Activated CD4-positive, alpha-beta T cell treated with anti-CD3 and anti-CD28 coated beads, Interleukin-2, amount 10 ng/mL, durations not matched to agents 7 days and 5 days (primary cell): Measurements from ENCODE around the gene DENND1A. TPM values are rescaled to one million over a fixed set of nuclear protein-coding genes. Genes with fewer than 3 reads are reported as not detected.

Experiments
- CTCF ChIA-PET: fragments of 350-600 bp; sonication (Branson Sonifier 250); formaldehyde crosslinking; loops from one replicate; lab custom pipeline; 2021; ENCODE audit warnings: antibody characterized with exemption; lab: Charles Lee
- POLR2A ChIA-PET: fragments of 350-600 bp; sonication (Branson Sonifier 250); formaldehyde crosslinking; loops from one replicate; lab custom pipeline; 2021; ENCODE audit warnings: antibody characterized with exemption; lab: Charles Lee
- DNase-seq: peaks from one replicate; pipeline ENCODE4 v3.0.0-alpha.2; 2020
- H3K27ac Mint-ChIP-seq: one replicate; pipeline ENCODE4 v1.8.0; 2021; ENCODE audit warnings: mild to moderate bottlenecking, moderate library complexity, mixed read lengths
- H3K27me3 Mint-ChIP-seq: one replicate; pipeline ENCODE4 v1.8.0; 2021; ENCODE audit warnings: mixed read lengths
- H3K36me3 Mint-ChIP-seq: one replicate; pipeline ENCODE4 v1.8.0; 2021; ENCODE audit warnings: low read depth, mixed read lengths
- H3K4me1 Mint-ChIP-seq: one replicate; pipeline ENCODE4 v1.8.0; 2021; ENCODE audit warnings: mixed read lengths
- H3K4me3 Mint-ChIP-seq: one replicate; pipeline ENCODE4 v1.8.0; 2021; ENCODE audit warnings: mild to moderate bottlenecking, moderate library complexity, mixed read lengths
- H3K9me3 Mint-ChIP-seq: one replicate; pipeline ENCODE4 v1.8.0; 2021; ENCODE audit warnings: mixed read lengths
- total RNA-seq, 2 experiments: library from RNA; stranded (reverse); gene quantifications; one replicate each; pipeline ENCODE4 v1.2.3, GENCODE V29; 2021

The DENND1A gene
- total RNA-seq, 2 experiments from 2014 or later: 15.5 to 21.2 TPM

DNA sequence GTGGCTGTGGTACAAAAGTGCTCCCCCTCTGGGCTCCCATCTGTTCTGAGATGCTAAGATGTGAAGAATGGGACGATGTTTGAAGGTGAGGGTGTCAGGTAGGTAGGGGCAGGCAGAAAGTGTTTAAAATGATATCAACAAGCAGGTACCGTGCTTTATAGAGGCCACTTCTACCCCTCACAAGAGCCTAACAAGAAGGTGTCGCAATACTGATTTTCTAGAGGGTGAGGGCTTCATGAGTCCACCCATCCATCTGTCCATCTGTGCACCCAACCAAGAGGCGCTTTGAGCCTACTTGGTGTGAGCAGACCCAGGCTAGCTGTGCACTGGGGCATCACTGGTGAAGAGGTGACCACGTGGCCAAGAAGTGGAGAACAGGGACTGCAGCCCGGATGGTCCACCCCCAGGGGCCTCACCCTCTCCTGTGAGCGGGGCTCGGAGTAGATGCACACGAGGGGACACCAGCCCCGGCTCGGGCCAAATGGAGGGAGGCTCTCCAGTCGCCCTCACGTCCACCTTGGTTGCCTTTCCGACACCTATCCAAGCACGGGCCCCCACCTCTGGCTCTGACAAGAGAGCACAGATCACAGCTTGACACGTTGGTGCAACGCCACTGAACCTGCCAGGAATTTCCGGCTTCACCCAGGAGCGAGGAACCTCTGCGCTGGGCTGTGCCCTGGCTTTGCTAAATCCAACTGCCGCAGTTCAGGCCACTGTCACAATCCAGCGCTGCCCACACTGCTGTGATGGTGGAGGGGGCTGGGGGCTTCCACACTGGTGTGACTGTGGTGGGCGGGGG lies 539.4 kb downstream of the DENND1A start:
- Mint-ChIP-seq H3K4me1 (no peaks in the 10 kb centered on the region), H3K27me3 (no peaks in the 10 kb centered on the region), H3K4me3 (no peak overlapping the region), H3K9me3 (no peaks in the 10 kb centered on the region), H3K27ac (no peak overlapping the region), H3K36me3 (no peaks in the 10 kb centered on the region)
- POLR2A ChIA-PET: no interaction called here
- CTCF ChIA-PET: no interaction called here
- no peak for DNase-seq

DNA sequence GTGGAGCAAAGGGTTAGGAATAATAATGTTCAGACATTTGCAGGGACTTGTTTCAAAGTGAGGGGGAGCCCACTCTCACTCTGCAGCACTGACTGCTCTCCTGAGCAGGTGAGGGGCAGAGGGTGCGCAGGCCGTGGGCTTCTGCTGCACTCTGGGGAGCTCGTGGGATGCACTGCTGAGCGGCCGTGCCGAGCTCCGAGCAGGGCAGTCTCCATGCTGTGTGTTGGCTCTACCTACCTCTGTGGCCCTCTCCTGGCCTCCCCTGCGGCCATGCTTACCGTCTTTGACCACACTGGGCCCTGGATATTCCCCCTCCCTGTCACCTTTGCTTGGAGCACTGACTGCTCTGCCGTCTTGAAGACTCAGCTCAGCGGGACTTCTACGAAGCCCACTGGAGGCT lies 540.2 kb downstream of the DENND1A start:
- Mint-ChIP-seq H3K27ac (no peak overlapping the region), H3K27me3 (no peaks in the 10 kb centered on the region)
- POLR2A ChIA-PET: no interaction called here

DNA sequence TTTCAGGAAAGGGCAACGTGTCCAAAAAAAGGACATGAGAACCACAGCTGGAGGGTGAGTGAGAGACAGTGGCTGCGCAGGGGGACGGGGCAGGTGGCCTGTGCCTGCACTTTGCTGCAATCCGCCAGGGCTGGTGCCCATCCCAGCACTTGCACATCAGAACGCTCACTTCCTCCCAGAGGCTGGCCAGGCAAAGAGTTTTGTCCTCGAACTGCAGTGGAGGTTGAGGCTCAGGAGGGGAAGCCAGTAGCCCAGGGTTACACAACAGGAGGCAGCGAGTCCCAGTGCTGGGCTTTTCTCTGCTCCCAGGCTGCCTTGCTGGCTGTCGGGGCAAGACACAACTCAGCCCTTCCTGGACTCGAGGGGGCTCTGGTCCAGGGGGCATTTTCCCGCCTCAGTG lies 540.9 kb downstream of the DENND1A start:
- peaks cover 2% of the 10 kb centered on the region for H3K4me1 Mint-ChIP-seq
- H3K27me3 Mint-ChIP-seq: no peaks in the 10 kb centered on the region
- no peak overlapping the region for H3K27ac Mint-ChIP-seq
- CTCF ChIA-PET: no interaction called here
- H3K4me3 Mint-ChIP-seq: no peak overlapping the region
- H3K36me3 Mint-ChIP-seq: no peaks in the 10 kb centered on the region
- no peaks in the 10 kb centered on the region for H3K9me3 Mint-ChIP-seq
- POLR2A ChIA-PET: no interaction called here
- no peak for DNase-seq

More for the DNA sequence above, 540.2 kb downstream of the DENND1A start:
- Mint-ChIP-seq H3K4me3 (no peak overlapping the region), H3K36me3 (no peaks in the 10 kb centered on the region), H3K4me1 (peaks cover 2% of the 10 kb centered on the region), H3K9me3 (no peaks in the 10 kb centered on the region)
- no peak for DNase-seq
- CTCF ChIA-PET: no interaction called here

DNA sequence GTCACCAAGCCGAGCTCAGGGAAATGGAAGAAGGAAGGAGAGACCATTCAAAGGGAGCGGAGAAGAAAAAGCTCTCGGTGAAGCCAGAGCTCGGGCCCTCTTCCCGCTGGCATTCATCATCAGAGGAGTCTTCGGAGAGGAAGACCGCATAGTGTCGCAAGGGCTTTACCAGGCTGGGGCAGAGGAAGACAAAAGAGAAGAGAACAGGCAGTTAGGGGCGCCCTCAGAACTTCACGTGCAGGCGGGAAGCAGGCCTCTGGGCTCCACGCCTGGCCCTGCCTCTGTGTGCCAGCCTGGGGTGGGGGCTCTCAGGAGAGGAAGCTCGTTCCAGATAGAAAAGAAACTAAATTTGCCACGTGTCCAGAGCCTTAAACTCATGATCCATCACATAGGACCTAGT lies 542.2 kb downstream of the DENND1A start:
- ChIA-PET CTCF (interaction anchor here (0.6 kb wide), 1 partner anchor 614 kb away, joined by 3 read pairs; no protein-coding TSS in a partner anchor), POLR2A (no interaction called here)
- Mint-ChIP-seq H3K4me1 (peaks cover 2% of the 10 kb centered on the region), H3K9me3 (no peaks in the 10 kb centered on the region), H3K36me3 (no peaks in the 10 kb centered on the region), H3K27ac (no peak overlapping the region), H3K4me3 (no peak overlapping the region), H3K27me3 (no peaks in the 10 kb centered on the region)
- DNase-seq: no peak

DNA sequence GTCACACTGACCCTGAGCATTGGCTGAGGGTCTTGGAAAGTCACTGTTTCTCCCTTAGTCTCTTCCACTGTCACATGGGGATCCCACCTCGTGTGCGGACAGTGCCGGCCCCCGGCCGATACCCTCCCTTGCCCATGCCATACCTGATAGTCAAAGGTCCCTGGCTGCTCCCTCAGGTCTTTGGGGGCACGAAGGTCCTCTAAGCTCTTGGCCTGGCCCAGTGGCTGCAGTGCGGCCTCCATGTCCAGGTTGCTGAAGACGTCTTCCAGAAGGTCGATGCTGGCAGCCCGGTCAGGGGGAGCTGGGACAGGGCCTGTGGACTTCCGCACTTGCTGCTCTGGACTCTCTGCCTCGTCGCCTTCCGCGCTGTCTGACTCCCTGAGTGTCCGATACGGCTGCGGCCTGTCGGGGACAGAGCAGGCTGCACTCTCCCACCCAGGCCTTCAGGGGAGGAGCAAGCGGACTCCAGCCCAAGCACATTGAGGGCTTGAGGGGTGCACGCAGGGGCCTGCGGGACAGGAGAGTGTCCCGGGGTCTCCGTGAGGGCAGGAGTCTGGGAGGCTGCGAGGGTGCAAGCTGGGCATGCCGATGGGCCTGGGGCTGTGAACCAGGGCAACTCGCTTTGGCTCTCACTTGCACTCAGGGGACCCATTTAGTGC lies 546.3 kb downstream of the DENND1A start:
- H3K36me3 Mint-ChIP-seq: no peaks in the 10 kb centered on the region
- H3K4me3 Mint-ChIP-seq: no peak overlapping the region
- DNase-seq: no peak
- H3K4me1 Mint-ChIP-seq: peaks cover 2% of the 10 kb centered on the region
- no peak overlapping the region for H3K27ac Mint-ChIP-seq
- CTCF ChIA-PET: no interaction called here
- H3K9me3 Mint-ChIP-seq: no peaks in the 10 kb centered on the region
- POLR2A ChIA-PET: no interaction called here
- H3K27me3 Mint-ChIP-seq: no peaks in the 10 kb centered on the region

DNA sequence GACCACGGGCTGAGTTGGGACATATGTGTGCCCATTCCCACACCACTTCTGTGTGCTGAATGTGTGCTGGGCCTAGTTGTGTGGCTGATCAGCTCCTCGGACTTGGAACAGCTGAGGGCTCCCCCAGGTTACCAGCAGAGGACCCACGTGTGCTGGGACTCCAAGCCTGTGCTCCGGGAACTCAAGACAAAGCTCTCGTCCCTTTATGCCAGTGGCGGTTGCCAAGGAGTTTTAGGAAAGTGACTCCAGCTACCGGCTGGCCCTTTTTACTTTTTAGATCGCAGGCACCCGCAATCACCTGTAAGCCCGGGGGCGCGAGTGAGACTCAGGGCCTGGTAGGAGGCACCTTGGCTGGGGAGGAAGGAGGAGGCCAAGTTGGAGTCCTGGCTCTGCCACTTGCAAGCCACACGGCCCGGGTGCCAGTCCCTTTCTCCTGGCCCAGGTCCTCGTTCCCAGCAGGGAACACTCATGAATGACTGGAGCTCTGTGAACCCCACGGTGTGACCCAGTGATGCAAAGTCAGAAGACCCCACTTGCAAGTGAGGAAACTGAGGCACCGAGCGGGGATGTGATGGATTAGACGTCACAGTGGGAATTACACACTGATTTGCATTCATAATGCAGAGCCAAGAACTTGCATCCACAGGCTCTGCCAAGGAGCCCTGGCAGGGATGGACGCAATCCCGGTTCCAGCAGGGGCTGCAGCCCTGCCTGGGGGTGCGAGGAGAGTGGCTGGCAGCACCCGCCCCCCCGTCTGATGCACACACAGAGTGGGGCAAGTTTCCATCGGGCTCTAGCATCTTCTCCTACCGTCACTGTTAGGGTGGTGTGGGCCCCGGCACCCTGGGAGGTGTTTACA lies 547.0 kb downstream of the DENND1A start:
- H3K9me3 Mint-ChIP-seq: no peaks in the 10 kb centered on the region

DNA sequence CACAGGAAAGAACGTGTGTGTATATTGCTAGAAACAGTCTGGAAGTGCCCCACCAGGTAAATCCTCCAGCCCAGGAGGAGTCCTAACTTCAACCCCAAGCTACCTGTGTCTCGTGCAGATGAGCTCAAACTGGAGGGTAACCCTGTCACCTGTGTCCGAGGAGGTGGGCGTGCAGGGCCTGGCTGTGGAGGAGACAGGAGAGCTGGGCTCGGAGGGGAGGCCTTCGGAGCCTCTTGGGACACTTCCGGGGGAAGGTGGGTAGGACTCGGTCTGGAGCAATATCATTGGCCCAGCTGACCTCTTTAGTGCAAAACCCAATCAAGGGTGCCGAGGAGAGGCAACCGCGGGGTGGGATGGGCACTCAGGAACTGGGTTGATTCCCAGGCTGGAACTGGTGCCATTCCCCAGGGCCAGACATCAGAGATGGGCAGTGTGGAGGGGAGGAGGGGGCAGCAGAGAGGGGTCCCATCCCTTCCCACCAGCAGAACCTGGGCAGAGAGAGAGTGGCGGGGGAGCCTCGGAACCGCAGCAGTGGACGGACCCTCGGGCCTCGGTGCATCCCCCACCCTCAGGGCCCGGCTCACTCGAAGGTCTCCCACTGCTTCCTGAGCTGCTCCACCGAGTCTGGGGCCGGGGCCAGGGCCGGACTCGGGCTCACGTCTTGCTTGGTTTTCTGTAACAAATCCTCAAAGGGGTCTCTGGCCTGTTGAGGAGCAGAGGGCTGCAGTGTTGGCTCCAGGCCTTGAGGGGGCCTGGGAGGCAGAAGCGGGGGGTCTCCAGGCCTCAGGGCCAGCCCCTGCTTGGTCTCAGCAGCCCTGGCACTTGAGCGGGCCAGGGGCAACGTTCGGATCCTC lies 548.8 kb downstream of the DENND1A start:
- ChIA-PET CTCF (no interaction called here), POLR2A (no interaction called here)
- Mint-ChIP-seq H3K4me1 (peaks cover 2% of the 10 kb centered on the region), H3K36me3 (no peaks in the 10 kb centered on the region), H3K27ac (no peak overlapping the region), H3K27me3 (peaks cover 3% of the 10 kb centered on the region), H3K4me3 (no peak overlapping the region), H3K9me3 (no peaks in the 10 kb centered on the region)
- DNase-seq: no peak

More for the DNA sequence above, 547.0 kb downstream of the DENND1A start:
- H3K27me3 Mint-ChIP-seq: no peaks in the 10 kb centered on the region
- H3K4me3 Mint-ChIP-seq: no peak overlapping the region
- ChIA-PET CTCF (interaction anchor here (1.2 kb wide), 1 partner anchor 90 kb away, joined by 3 read pairs; no protein-coding TSS in a partner anchor), POLR2A (no interaction called here)
- H3K27ac Mint-ChIP-seq: no peak overlapping the region
- no peak for DNase-seq
- no peaks in the 10 kb centered on the region for H3K36me3 Mint-ChIP-seq
- H3K4me1 Mint-ChIP-seq: peaks cover 2% of the 10 kb centered on the region

DNA sequence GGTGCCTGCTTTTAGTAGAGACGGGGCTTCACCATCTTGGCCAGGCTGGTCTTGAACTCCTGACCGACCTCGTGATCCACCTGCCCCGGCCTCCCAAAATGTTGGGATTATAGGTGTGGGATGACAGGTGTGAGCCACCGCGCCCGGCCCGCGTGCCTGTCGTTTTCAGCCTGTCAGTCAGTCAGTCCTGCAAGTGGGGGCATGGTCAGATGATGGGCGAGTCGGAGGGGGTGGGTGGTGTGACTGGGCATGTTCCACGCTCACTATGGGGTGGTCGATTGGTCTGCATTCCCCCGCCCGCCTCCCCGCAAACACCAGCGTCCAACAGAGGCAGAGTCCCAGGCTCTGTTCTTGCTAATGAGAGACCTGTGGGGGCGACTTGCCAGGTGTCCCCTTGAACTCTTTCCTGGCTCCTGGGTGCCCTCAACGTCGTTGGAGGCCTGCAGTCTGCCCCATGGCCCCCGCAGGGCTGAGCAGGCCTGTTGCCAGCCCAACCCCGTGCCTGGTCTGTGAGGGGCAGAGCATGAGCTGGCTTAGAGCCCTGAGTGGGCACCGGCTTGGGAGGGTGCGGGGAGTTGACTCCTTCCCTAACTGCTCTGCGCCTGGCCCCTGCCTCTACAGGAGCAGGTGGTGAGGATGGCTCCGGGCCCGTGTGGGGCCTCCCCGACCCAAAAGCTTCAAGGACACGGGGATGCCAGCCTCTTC lies 550.8 kb downstream of the DENND1A start:
- ChIA-PET CTCF (interaction anchor here (0.6 to 1.0 kb wide), 3 partner anchors 10 to 19 kb away, joined by 3 read pairs; no protein-coding TSS in a partner anchor), POLR2A (no interaction called here)
- no peak overlapping the region for H3K4me3 Mint-ChIP-seq
- H3K27ac Mint-ChIP-seq: no peak overlapping the region
- DNase-seq: no peak
- H3K27me3 Mint-ChIP-seq: peaks cover 16% of the 10 kb centered on the region
- no peaks in the 10 kb centered on the region for H3K9me3 Mint-ChIP-seq
- H3K4me1 Mint-ChIP-seq: no peaks in the 10 kb centered on the region
- no peaks in the 10 kb centered on the region for H3K36me3 Mint-ChIP-seq

DNA sequence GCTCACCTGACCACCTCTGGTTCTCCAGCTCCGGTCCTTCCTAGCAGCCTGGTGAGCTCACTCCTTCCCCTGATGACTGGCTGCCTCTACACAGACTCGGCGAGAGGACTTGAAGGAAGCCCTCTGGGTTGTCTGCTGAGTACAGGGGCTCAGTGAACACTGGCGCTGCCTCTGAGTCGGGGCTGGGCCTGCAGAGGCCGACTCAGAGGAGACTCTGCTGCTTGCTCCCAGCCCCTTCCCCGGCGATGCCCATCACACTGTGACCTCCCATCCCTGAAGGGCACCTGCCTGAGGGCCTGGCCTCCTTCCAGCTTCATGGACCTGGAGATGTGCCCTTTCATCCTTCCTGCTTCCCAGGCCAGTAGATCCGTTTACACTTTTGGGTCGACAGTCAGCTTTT lies 551.9 kb downstream of the DENND1A start:
- no peaks in the 10 kb centered on the region for H3K4me1 Mint-ChIP-seq

DNA sequence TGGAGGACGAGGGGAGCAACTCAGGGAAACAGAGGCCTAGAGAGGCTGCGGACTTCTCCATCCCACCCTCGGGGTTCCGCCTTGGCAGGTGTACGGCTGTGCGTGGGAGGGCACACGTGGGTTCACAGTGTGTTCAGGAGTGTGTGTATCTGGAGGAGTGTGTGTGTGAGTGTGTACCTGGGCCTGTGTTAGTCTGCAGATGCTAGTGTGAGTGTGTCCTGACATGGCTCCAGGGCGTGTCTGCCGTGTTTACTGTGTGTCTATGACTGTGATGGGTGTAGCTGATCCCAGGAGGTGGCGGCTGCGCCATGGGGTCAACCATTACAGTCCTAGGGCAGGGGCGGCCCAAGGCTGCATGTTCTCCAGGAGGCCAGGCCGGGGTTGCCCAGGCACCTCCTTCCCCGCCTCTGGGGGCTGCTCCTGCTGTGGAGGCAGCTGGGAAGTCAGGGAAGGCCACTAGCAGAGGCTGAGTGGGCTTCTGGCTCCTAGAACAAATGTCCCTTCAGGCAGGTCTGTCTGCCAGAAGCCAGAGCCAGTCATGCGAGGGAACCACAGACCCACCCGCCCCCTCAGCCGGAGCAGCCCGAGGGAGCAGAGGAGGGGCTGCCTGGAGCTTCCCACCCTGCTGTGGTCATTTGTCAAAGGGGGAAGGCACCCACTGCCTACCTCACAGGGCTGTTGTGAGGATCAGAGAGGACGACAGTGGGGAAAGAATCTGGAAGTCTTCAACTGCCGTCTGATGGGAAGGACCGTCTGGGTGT lies 552.5 kb downstream of the DENND1A start:
- Mint-ChIP-seq H3K27ac (peak overlapping the region; percentile 32), H3K36me3 (no peaks in the 10 kb centered on the region), H3K4me1 (no peaks in the 10 kb centered on the region), H3K4me3 (no peak overlapping the region), H3K9me3 (no peaks in the 10 kb centered on the region), H3K27me3 (peaks cover 24% of the 10 kb centered on the region)
- DNase-seq: no peak
- ChIA-PET POLR2A (no interaction called here), CTCF (interaction anchor here (0.5 to 0.9 kb wide), 3 partner anchors 22 to 790 kb away, joined by 3 to 4 read pairs (median 3); no protein-coding TSS in a partner anchor)

More for the DNA sequence above, 551.9 kb downstream of the DENND1A start:
- Mint-ChIP-seq H3K9me3 (no peaks in the 10 kb centered on the region), H3K4me3 (no peak overlapping the region), H3K36me3 (no peaks in the 10 kb centered on the region), H3K27me3 (peaks cover 19% of the 10 kb centered on the region), H3K27ac (no peak overlapping the region)
- CTCF ChIA-PET: interaction anchor here (0.9 to 1.0 kb wide), 2 partner anchors 9 to 23 kb away, joined by 3 read pairs; no protein-coding TSS in a partner anchor
- no peak for DNase-seq
- POLR2A ChIA-PET: no interaction called here
